Measurements from ENCODE around the gene GHR.
"Not testable (repeated sequence)": the region's sequence is repeated elsewhere in the genome, so short reads cannot be mapped to it uniquely, and the experiment has no call there.

GHR gene

GRCh38 chr5:42718591-42718990 is 295.4 kb downstream of the GHR start:
- no peak for DNase-seq (ENCODE audit: low read depth)

GRCh38 chr5:42719034-42719433 is 295.8 kb downstream of the GHR start:
- DNase-seq (ENCODE audit: low read depth) = no peak

GRCh38 chr5:42720251-42720650 is 297.0 kb downstream of the GHR start:
- DNase-seq (ENCODE audit: low read depth) = no peak

- no peak for DNase-seq (ENCODE audit: low read depth)
These were observed 298.2 kb downstream of the GHR start for GRCh38 chr5:42721484-42721883.

- DNase-seq (ENCODE audit: low read depth) = not testable (repeated sequence)
These were observed 311.4 kb downstream of the GHR start for GRCh38 chr5:42734531-42735058.

GRCh38 chr5:42740920-42741319 is 317.7 kb downstream of the GHR start:
- no peak for DNase-seq (ENCODE audit: low read depth)

GRCh38 chr5:42745426-42745825 is 322.2 kb downstream of the GHR start:
- DNase-seq (ENCODE audit: low read depth) = no peak

- DNase-seq (ENCODE audit: low read depth) = no peak
These were observed 322.6 kb downstream of the GHR start for GRCh38 chr5:42745856-42746255.

- no peak for DNase-seq (ENCODE audit: low read depth)
These were observed 325.8 kb downstream of the GHR start for GRCh38 chr5:42749020-42749419.

GRCh38 chr5:42750507-42750906 is 327.3 kb downstream of the GHR start:
- no peak for DNase-seq (ENCODE audit: low read depth)

- no peak for DNase-seq (ENCODE audit: low read depth)
These were observed 327.8 kb downstream of the GHR start for GRCh38 chr5:42751044-42751443.

- no peak for DNase-seq (ENCODE audit: low read depth)
These were observed 329.9 kb downstream of the GHR start for GRCh38 chr5:42753099-42753498.

GRCh38 chr5:42756606-42757601 is 333.7 kb downstream of the GHR start, which contains the start of gene CCDC152:
Gene CCDC152, plus strand, starts transcription at chr5:42756818. Its CDS starts 2,304 bp downstream, at chr5:42759122.
- no peak for DNase-seq (ENCODE audit: low read depth)

GRCh38 chr5:42759456-42759855 is 336.2 kb downstream of the GHR start:
- no peak for DNase-seq (ENCODE audit: low read depth)

- DNase-seq (ENCODE audit: low read depth) = no peak
These were observed 337.2 kb downstream of the GHR start for GRCh38 chr5:42760426-42760825.

GRCh38 chr5:42761791-42762190 is 338.6 kb downstream of the GHR start:
- no peak for DNase-seq (ENCODE audit: low read depth)

- no peak for DNase-seq (ENCODE audit: low read depth)
These were observed 344.4 kb downstream of the GHR start for GRCh38 chr5:42767491-42768105.

GRCh38 chr5:42768106-42768504 is 344.9 kb downstream of the GHR start:
- DNase-seq (ENCODE audit: low read depth) = no peak

GRCh38 chr5:42770003-42770402 is 346.8 kb downstream of the GHR start:
- DNase-seq (ENCODE audit: low read depth) = no peak

Data from HS-27A (cell line).